GM13976 (cell line): ENCODE data around the gene PDE4D.

Experiments used
- DNase-seq: peaks from one replicate; pipeline ENCODE4 v3.0.0; 2012; ENCODE audit warnings: low spot score
- CTCF ChIP-seq: IDR thresholded peaks from 2 replicates; pipeline ENCODE4 v1.5.1; 2012; ENCODE audit warnings: borderline replicate concordance, mild to moderate bottlenecking; ENCODE audit not compliant: insufficient read depth; ENCODE audit errors: extremely low read depth, missing control alignments, control extremely low read depth
- in situ Hi-C: fragments of 300-500 bp; cut with MboI; formaldehyde crosslinking; loops from one replicate; pipeline ENCODE4 v1.12.0; 2022; ENCODE audit warnings: low sequenced_read_pairs, mixed read lengths, inconsistent platforms; ENCODE audit not compliant: unreplicated experiment

Gene PDE4D

GRCh38 chr5:58925627-58926540 lies 967.6 kb downstream of the PDE4D start:
- TF ChIP-seq CTCF, result no peak
- in situ Hi-C loops, result no loop called here
- no peak for DNase-seq

DNA sequence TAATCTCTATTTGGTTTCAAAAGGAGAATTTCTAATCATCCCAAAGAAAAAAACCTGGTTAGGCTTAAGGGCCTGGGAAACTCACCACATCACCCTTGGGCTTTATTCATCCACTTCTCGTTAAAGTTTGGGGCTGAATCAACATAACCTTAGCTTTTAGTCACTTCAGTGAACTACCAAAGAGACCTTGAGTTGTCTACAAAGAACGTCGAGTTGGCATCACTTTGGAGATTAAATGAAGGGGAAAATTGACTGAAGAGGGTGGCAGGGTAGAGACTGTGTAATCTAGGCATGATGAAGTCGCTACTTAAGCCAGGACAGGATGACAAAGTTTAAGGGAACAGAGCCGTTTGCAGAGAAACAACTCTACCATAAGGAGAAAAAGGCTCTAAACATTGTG lies 969.2 kb downstream of the PDE4D start:
- DNase-seq, result no peak
- in situ Hi-C loops, result no loop called here
- TF ChIP-seq CTCF, result no peak

GRCh38 chr5:58923355-58923754 lies 970.2 kb downstream of the PDE4D start:
- in situ Hi-C loops, result no loop called here
- DNase-seq, result no peak
- no peak for TF ChIP-seq CTCF

DNA sequence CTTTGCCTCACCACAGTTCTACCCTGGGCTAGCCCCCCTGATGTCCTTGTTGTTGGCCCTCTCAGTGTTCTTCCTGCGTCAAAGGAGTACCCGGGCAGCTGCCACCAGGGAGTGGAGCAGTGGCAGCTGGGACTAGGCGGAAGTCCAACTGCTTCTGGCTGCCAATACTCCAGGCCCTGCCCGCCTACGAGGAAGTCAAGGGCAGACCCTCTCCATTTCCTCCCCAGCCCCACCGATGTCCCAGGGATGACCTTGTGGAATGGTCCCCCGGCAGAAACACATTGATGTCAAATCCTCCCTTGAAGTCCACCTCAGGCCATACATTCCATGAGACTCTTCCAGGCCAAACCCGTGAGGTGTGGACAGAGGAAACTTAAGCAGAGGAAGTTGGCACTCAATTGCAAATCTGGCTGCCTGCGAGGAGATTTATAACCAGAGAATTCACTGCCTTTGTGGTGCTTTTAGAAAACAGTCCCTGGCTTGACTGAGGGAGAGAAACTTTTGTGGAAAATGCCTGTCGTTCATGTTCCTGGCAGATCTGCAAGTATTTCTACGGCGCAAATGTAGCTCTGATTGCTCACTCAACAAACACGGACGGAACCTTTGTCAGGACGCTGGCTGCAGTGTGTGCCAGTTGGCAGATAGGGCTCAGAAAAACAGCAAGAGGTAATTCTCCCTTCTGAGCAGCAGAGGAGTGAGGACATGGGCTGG lies 970.9 kb downstream of the PDE4D start:
- in situ Hi-C loops, result no loop called here
- no peak for DNase-seq
- TF ChIP-seq CTCF, result no peak

DNA sequence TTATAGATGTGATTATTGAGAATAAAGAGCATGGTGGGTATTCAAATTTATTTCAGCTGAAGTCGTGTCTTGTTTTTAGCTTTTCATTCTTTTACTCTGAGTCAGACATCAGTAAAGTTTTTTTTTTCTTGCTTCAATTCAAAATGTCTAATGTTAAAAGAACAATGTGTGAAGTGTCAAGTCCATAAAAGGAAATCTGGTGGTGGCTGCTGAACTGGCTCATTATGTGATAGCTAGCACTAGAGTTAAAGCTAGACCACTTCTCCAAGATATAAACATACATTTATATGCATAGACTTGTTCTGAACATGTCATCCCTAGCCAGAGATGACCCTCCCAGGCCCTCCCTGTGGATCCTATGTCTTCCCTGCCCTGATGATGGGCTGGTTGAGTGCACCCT lies 972.4 kb downstream of the PDE4D start:
- no peak for DNase-seq
- in situ Hi-C loops, result no loop called here
- TF ChIP-seq CTCF, result no peak

DNA sequence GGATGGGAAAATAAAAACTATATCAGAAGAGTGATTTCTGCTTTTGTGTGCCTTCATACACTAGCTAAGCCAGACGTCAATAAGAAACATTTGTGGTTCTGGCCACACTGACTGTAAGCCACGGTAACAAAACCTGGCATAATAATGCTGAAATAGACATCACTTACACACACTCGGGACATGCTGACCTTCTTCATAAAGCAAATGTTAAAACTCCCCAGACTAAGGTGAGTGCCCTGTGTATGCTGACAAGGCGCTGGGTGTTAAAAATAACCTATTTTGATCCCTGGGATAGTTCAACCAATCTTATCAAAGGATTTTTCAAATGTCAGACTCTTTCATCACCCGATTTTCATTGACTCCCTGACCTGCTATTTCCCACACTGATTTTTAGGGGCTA lies 973.7 kb downstream of the PDE4D start:
- no peak for DNase-seq
- in situ Hi-C loops, result no loop called here

More for the DNA sequence above, 973.7 kb downstream of the PDE4D start:
- TF ChIP-seq CTCF, result no peak
